PC-9 (cell line): ENCODE results near the gene MALRD1. TPM values are rescaled to one million over a fixed set of nuclear protein-coding genes. Genes with fewer than 3 reads are reported as not detected.

Source experiments
- BruUV-seq: library from RNA; stranded (reverse); fragments of 400-500 nt; replicated peaks from 2 replicates; lab custom pipeline; 2021; lab: Mats Ljungman, UMichigan
- CTCF ChIA-PET: fragments of 300-600 bp; sonication (Branson Sonifier 250); formaldehyde crosslinking; loops from one replicate; lab custom pipeline; 2022; ENCODE audit warnings: antibody characterized with exemption; lab: Charles Lee
- POLR2A ChIA-PET: fragments of 300-600 bp; sonication (Branson Sonifier 250); formaldehyde crosslinking; loops from one replicate; lab custom pipeline; 2022; ENCODE audit warnings: antibody characterized with exemption; ENCODE audit not compliant: unreplicated experiment; lab: Charles Lee
- DNase-seq, 2 experiments: peaks; one replicate each; pipeline versions ENCODE4 v3.0.0 to v3.0.0-alpha.2; 2015 to 2022; ENCODE audit warnings: mixed read lengths in 1 of 2
- H2AFZ ChIP-seq: fragments of 200-600 bp; sonication (generic); 2 replicates; pipeline ENCODE4 v1.8.1; 2017; ENCODE audit warnings: antibody characterized with exemption
- H3F3A ChIP-seq: fragments of 200-600 bp; sonication (generic); 2 replicates; pipeline ENCODE4 v1.8.1; 2017; ENCODE audit warnings: antibody characterized with exemption, mild to moderate bottlenecking, low read depth; ENCODE audit not compliant: insufficient read depth
- H3K27ac ChIP-seq: fragments of 200-600 bp; sonication (generic); 2 replicates; pipeline ENCODE4 v1.6.1; 2016; ENCODE audit warnings: mixed run types
- H3K27me3 ChIP-seq: fragments of 200-600 bp; sonication (generic); 2 replicates; pipeline ENCODE4 v1.6.1; 2016; ENCODE audit warnings: low read depth, mixed run types; ENCODE audit not compliant: insufficient read depth
- H3K36me3 ChIP-seq: fragments of 200-600 bp; sonication (generic); 2 replicates; pipeline ENCODE4 v1.6.1; 2016; ENCODE audit warnings: low read depth, mixed run types
- H3K4me1 ChIP-seq: fragments of 200-600 bp; sonication (generic); replicated peaks from 2 replicates; pipeline ENCODE4 v1.6.1; 2016; ENCODE audit warnings: mixed run types; ENCODE audit not compliant: insufficient read depth
- H3K4me2 ChIP-seq: fragments of 200-600 bp; sonication (generic); 2 replicates; pipeline ENCODE4 v1.6.1; 2017; ENCODE audit warnings: mixed run types
- H3K4me3 ChIP-seq: fragments of 200-600 bp; sonication (generic); 2 replicates; pipeline ENCODE4 v1.6.1; 2016; ENCODE audit warnings: mixed run types
- H3K79me2 ChIP-seq: fragments of 200-600 bp; sonication (generic); 2 replicates; pipeline ENCODE4 v1.6.1; 2017; ENCODE audit warnings: low read depth, mixed run types
- H3K9me2 ChIP-seq: fragments of 200-600 bp; sonication (generic); 2 replicates; pipeline ENCODE4 v1.8.1; 2017; ENCODE audit warnings: mild to moderate bottlenecking; ENCODE audit not compliant: insufficient read depth
- H3K9me3 ChIP-seq: fragments of 200-600 bp; sonication (generic); 2 replicates; pipeline ENCODE4 v1.8.1; 2016; ENCODE audit warnings: low read depth; ENCODE audit not compliant: insufficient read depth
- H4K20me1 ChIP-seq: fragments of 200-600 bp; sonication (generic); 2 replicates; pipeline ENCODE4 v1.8.1; 2017; ENCODE audit not compliant: insufficient read depth
- EZH2 ChIP-seq: fragments of 200-600 bp; sonication (generic); IDR thresholded peaks from 2 replicates; pipeline ENCODE4 v1.8.0; 2017; ENCODE audit warnings: antibody characterized with exemption, low read depth
- intact Hi-C: fragments of 100-400 bp; cut with micrococcal nuclease; formaldehyde crosslinking; loops from one replicate; pipeline ENCODE4 v1.10.0; 2022; ENCODE audit not compliant: unreplicated experiment
- total RNA-seq: library from RNA; stranded (reverse); gene quantifications from 2 replicates; pipeline ENCODE4 v1.2.3, GENCODE V29; 2021
- TF ChIP-seq, protein P1 (sequence below): fragments of 200-600 bp; sonication (generic); conservative IDR thresholded peaks from 2 replicates; pipeline ENCODE4 v1.6.1; 2017; ENCODE audit warnings: mixed run types, antibody characterized with exemption, mild to moderate bottlenecking, moderate library complexity

The MALRD1 gene
- total RNA-seq, 1 experiment from 2014 or later = not detected

DNA sequence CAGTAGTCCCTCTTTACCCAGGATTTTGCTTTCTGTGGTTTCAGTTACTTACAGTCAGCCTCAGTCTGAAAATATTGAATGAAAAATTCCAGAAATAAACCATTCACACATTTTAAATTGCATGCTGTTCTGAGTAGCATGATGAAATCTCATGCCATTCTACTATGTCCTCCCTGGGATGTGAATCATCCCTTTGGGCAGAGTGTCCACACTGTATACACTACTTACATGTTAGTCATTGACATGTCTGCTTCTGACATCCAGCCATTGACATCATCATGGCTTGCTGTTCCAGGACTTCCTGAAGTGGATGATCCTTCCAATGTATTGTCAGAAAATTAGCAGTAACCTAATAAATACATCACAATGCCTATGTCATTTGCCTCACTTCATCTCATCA, 34.6 kb upstream of the MALRD1 start:
- POLR2A ChIA-PET = no interaction called here
- Histone ChIP-seq H3K4me2 (no peak overlapping the region), H3K36me3 (no peaks in the 10 kb centered on the region), H2AFZ (no peak overlapping the region), H3K27me3 (no peaks in the 10 kb centered on the region), H3K27ac (no peak overlapping the region), H4K20me1 (no peaks in the 10 kb centered on the region), H3K79me2 (no peaks in the 10 kb centered on the region), H3F3A (no peaks in the 10 kb centered on the region), H3K9me2 (no peaks in the 10 kb centered on the region), H3K4me1 (no peaks in the 10 kb centered on the region), H3K4me3 (no peak overlapping the region), H3K9me3 (no peaks in the 10 kb centered on the region)
- no TSS peak for BruUV-seq
- CTCF ChIA-PET = no interaction called here
- TF ChIP-seq, protein P1, sequence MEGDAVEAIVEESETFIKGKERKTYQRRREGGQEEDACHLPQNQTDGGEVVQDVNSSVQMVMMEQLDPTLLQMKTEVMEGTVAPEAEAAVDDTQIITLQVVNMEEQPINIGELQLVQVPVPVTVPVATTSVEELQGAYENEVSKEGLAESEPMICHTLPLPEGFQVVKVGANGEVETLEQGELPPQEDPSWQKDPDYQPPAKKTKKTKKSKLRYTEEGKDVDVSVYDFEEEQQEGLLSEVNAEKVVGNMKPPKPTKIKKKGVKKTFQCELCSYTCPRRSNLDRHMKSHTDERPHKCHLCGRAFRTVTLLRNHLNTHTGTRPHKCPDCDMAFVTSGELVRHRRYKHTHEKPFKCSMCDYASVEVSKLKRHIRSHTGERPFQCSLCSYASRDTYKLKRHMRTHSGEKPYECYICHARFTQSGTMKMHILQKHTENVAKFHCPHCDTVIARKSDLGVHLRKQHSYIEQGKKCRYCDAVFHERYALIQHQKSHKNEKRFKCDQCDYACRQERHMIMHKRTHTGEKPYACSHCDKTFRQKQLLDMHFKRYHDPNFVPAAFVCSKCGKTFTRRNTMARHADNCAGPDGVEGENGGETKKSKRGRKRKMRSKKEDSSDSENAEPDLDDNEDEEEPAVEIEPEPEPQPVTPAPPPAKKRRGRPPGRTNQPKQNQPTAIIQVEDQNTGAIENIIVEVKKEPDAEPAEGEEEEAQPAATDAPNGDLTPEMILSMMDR = no peak
- TF ChIP-seq EZH2 = no peak
- DNase-seq = no peak
- intact Hi-C loops = no loop called here

DNA sequence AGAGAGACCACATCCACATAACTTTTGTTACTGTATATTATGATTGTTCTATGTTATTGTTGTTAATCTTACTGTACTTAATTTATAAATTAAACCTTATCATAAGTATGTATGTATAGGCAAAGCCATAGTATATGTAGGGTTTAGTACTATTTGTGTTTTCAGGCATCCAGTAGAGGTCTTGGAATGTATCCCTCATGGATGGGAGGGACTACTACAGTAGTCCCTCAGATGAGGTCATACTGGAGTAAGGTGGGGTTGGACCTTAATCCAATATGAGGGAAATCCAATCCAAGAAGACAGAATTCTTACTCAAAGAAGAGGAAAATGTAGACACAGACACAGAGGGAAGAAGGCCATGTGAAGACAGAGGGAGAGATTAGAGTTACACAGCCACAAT, 34.1 kb upstream of the MALRD1 start:
- Histone ChIP-seq H3K79me2 (no peaks in the 10 kb centered on the region), H3K27me3 (no peaks in the 10 kb centered on the region), H3K4me1 (no peaks in the 10 kb centered on the region), H3K36me3 (no peaks in the 10 kb centered on the region), H3K9me3 (no peaks in the 10 kb centered on the region), H3K4me3 (no peak overlapping the region), H3K4me2 (no peak overlapping the region), H4K20me1 (no peaks in the 10 kb centered on the region), H2AFZ (no peak overlapping the region), H3F3A (no peaks in the 10 kb centered on the region), H3K9me2 (no peaks in the 10 kb centered on the region), H3K27ac (no peak overlapping the region)
- CTCF ChIA-PET = no interaction called here
- POLR2A ChIA-PET = no interaction called here
- intact Hi-C loops = no loop called here
- TF ChIP-seq, protein P1 = no peak
- TF ChIP-seq EZH2 = no peak
- DNase-seq = no peak
- BruUV-seq = no TSS peak

DNA sequence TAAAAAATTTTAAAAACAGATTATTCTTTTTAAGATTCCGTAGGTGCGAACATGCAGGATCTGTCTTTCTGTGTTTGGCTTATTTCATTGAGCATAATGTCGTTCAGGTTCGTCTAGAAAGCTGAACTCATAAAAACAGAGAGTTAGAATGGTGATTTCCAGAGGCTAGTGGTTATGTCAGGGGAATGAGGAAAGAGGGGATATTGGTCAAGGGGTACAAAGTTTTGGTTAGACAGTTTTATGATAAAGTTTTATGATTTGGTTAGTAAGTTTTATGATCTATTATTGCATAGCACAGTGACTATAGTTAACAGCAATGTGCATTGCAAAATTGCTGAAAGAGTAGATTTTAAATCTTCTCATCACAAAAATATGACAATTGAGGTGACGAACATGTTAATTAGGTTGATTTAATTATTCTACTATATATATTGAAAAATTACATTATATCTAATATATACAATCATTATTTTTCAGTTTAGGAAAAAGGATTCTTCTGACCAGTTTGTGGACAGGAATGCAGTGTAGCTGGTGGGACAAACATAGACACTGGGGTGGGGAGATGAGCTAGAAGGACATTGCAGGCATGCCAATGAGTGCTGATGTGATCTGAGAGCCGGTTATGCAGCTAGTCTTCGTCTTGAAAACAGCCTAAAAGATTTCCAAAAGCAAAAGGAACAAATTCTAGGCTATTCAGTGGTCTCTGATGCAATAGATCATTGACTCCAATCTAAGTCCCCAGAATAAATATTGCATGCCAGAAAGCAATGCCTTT, 31.3 kb upstream of the MALRD1 start:
- no peaks in the 10 kb centered on the region for H3K36me3 ChIP-seq
- no peaks in the 10 kb centered on the region for H3K9me3 ChIP-seq
- no peaks in the 10 kb centered on the region for H3K4me1 ChIP-seq
- H3K4me3 ChIP-seq = no peak overlapping the region
- POLR2A ChIA-PET = no interaction called here
- no TSS peak for BruUV-seq
- H3K9me2 ChIP-seq = no peaks in the 10 kb centered on the region
- H3K27me3 ChIP-seq = no peaks in the 10 kb centered on the region
- H3K27ac ChIP-seq = no peak overlapping the region
- no peak for DNase-seq
- CTCF ChIA-PET = no interaction called here
- TF ChIP-seq, protein P1 = no peak
- no peak for TF ChIP-seq EZH2
- H3F3A ChIP-seq = no peaks in the 10 kb centered on the region
- H4K20me1 ChIP-seq = no peaks in the 10 kb centered on the region
- intact Hi-C loops = no loop called here
- H3K4me2 ChIP-seq = no peak overlapping the region
- no peaks in the 10 kb centered on the region for H3K79me2 ChIP-seq
- H2AFZ ChIP-seq = no peak overlapping the region
